DMS114 treated with DMSO at 0.1 percent for 48 hours (cell line): ENCODE data around the gene CXXC5.

Source experiments
- DNase-seq: peaks from one replicate; lab custom pipeline; 2025; ENCODE audit not compliant: unreplicated experiment; lab: John Stamatoyannopoulos, UW

CXXC5 gene

GRCh38 chr5:139680368-139681111 is 32.4 kb downstream of the CXXC5 start:
- DNase-seq, result no peak

GRCh38 chr5:139681112-139681458 is 32.9 kb downstream of the CXXC5 start:
- no peak for DNase-seq

GRCh38 chr5:139681466-139681865 is 33.3 kb downstream of the CXXC5 start:
- no peak for DNase-seq

GRCh38 chr5:139682016-139682975 is 34.1 kb downstream of the CXXC5 start:
- no peak for DNase-seq

GRCh38 chr5:139683295-139684271 is 35.4 kb downstream of the CXXC5 start:
- DNase-seq, result no peak

- DNase-seq, result no peak
Measured at GRCh38 chr5:139684350-139684880, 36.3 kb downstream of the CXXC5 start.

GRCh38 chr5:139684881-139685749 is 37.0 kb downstream of the CXXC5 start:
- DNase-seq, result no peak

- no peak for DNase-seq
Measured at GRCh38 chr5:139685886-139686285, 37.7 kb downstream of the CXXC5 start.

- no peak for DNase-seq
Measured at GRCh38 chr5:139686356-139686705, 38.2 kb downstream of the CXXC5 start.

GRCh38 chr5:139686706-139687441 is 38.7 kb downstream of the CXXC5 start:
- DNase-seq, result no peak

- DNase-seq, result no peak
Measured at GRCh38 chr5:139687656-139688055, 39.5 kb downstream of the CXXC5 start.

- no peak for DNase-seq
Measured at GRCh38 chr5:139688088-139688702, 40.0 kb downstream of the CXXC5 start.

GRCh38 chr5:139688751-139689372 is 40.7 kb downstream of the CXXC5 start:
- no peak for DNase-seq

- no peak for DNase-seq
Measured at GRCh38 chr5:139689631-139690063, 41.5 kb downstream of the CXXC5 start.

- DNase-seq, result no peak
Measured at GRCh38 chr5:139690064-139690802, 42.1 kb downstream of the CXXC5 start.

- DNase-seq, result no peak
Measured at GRCh38 chr5:139690803-139691629, 42.9 kb downstream of the CXXC5 start.

- DNase-seq, result no peak
Measured at GRCh38 chr5:139692148-139692547, 44.0 kb downstream of the CXXC5 start.
